GM21390 (cell line): ENCODE measurements around the gene IQSEC1.

Source experiments
- ATAC-seq: cut with Tn5 transposase; IDR thresholded peaks from one replicate; pipeline ENCODE4 v1.9.1; 2021; ENCODE audit not compliant: unreplicated experiment

IQSEC1 gene

GRCh38 chr3:13032206-13032605, 41.0 kb downstream of the IQSEC1 start:
- no peak for ATAC-seq

DNA sequence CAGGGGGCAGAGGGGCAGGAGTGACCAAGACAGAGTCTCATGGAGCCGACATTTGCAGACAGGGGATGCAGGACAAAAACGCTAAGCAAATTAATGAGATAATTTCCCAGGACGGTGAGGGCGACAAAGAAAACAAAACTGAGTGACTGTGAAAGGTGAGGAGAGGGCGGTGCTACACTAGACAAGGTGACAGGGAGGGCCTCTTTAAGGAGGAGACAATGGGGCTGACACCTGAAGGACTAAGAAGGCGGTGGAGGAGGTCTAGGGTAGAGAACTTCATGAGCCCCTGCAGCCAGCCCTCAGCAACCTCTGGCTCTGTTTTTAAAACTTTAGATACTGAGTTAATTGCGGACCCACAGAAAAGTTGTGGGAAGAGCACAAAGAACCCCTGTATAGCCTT, 41.6 kb downstream of the IQSEC1 start:
- no peak for ATAC-seq

DNA sequence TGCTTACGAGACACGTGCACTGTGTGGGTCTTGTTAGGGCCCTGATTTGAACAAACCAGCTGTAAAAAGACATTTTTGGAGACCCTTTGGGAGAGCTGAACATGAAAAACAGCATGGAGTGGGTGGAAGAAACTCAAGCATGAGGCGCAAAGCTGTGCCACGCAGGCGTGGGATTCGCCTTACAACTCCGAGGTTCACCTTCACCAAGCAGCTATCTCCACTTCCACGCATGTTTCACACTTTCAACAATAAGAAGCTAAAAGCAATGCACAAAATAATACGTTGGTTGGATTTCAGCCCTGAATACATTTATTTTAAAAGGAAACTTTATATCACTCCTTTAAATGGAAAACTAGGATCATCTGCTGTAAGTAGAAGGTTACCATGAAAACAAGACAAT, 42.5 kb downstream of the IQSEC1 start:
- ATAC-seq, result no peak

DNA sequence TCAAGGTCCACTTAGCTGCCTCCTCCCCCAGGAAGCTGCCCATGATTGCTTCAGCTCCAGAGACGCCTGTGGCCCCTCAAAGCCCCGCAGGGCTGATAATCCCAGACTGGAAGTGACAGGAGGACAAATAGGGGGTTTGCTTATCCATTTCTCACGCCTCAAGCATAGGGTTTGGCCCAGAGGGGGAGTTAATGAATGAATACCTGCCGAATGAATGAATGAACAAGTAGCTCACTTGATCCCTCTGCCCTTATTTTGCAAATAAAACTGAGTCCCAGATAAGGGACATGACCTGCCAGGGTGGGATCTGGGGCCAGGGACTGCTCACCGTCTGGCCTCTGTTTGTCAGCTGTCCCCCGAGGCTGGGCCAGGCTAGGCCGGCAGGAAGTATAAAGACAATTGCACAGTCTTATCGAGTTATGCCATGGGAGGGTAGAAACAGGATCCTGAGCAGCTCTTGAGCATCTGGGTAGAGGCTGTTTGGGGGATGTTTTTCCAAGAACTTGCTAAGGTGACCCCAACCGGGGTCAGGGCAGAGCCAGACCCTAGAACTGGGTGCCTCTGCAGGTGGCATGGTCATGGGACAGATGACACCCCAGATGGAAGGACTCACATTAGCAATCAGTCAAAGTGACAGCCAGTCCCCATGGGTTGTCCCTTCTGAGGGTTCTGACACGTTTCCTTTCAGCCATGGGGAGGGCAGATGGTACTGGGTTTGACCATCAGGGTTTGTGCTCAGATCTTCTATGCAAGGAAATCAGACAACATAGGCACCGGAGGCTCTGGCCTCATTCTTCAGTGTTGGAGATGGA, 45.0 kb downstream of the IQSEC1 start:
- no peak for ATAC-seq

GRCh38 chr3:13027154-13027553, 46.1 kb downstream of the IQSEC1 start:
- ATAC-seq, result no peak

DNA sequence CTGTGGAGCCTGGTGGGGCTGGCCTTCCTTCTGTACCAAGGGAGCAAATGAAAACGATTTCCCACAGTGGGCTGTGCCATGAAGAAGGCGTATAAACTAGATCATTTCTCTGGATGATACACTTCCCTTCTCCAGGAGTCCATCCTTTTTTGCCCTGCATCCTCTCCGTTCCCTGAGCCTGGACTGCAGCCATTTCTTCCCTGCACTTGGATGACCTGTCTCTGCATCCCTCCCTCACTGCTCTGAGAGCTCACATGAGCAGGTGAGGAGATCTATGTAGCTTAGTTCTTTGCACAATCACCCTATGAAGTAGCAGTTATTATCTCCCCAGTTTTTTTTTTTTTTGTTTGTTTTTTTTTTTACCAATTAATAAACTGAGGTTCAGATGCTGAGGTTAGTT, 46.7 kb downstream of the IQSEC1 start:
- ATAC-seq, result no peak

GRCh38 chr3:13025778-13026518, 47.3 kb downstream of the IQSEC1 start:
- ATAC-seq, result no peak

DNA sequence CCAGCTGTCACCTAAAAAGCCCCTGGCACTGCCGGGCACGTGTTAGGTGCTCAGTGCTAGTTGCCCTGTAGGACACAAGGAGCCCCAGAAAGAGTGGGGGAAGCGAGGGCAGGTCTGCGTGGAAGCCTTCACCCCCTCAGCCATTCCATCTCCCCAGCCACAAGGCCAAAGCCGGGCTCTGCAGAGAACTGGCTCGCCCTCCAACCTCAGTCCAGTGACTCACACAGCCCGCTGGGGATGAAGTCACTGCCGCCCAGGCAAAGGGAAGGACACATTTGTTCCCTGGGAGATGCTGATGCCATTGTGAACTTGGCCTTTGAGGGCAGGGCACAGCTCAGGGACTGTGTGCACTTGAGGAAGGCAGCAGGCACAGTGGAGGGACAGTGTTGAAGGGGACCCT, 48.1 kb downstream of the IQSEC1 start:
- ATAC-seq, result no peak

GRCh38 chr3:13024765-13025065, 48.5 kb downstream of the IQSEC1 start:
- no peak for ATAC-seq

DNA sequence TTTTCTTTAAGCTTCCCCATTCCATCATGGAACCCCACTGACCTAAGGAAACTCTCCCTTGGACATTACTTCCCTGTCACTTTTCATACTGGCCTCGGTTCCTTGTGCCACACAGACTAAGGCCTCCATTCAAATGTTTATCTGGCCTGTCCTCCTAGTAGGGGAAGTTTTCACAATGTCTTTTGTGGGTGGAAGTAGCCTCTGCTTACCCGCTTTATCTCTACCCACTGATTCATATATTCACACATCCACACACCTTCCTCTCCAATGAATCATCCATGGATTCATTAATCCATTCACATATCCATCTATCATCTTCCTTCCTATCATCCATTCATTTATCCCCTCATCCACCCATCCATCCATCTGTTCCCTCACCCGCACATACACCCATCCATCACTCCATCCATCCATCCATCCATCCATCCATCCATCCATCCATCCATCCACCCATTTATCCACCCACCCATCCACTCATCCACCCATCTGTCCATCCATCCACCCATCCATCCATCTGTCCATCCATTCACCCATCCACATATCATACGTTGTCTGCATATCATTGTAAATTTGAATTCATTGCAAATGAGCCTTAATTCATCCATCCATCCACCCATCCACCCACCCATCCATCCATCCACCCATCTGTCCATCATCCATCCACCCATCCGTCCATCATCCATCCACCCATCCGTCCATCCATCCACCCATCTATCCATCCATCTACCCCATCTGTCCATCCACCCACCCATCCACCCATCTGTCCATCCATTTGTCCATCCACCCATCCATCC, 49.1 kb downstream of the IQSEC1 start:
- no peak for ATAC-seq

- no peak for ATAC-seq
Measured at GRCh38 chr3:13023235-13023970, 49.8 kb downstream of the IQSEC1 start.

DNA sequence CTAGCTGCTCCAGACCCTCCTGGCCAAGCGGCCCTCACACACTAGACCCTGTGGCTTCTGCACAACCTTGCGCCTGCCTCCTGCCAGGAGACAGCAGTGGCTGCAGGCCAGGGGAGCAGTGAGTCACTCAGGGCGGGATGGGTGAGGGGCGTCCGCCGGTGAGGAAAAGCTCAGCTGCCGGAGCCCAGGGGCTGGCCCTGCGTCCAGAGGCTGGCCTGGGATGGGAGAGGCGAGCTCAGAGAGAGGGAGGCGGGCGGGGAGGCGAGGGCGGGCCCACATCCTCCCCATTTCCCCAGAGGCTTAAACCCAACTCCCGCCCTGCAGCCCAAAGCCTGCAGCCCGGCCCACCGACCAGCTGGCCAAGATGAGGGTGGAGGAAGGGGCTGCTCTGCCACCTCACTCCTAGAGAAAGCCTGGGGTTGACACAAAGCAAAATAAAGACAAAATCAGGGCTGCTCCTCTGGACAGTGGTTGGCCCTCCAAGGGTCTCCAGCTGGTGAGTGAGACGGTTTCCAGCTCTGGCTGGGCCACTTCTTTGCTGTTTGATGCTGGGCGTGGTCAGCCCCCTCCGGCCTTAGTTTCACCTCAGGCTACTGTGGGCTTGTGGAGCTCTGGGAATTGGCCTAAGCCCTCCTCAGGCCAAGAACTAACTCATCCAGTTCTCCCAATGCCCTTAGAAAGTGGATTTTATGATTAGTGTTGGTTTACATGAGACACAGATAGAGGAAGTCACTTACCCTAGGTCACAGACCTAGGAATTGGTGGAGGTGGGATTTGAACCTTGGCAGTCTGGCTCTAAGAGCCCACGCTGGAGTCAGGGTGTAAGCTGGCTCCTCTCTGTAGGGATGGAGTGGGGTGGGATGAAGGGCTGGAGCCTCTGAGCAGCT, 50.6 kb downstream of the IQSEC1 start:
- ATAC-seq, result peak; percentile 32

GRCh38 chr3:13021141-13022114, 51.8 kb downstream of the IQSEC1 start:
- no peak for ATAC-seq

DNA sequence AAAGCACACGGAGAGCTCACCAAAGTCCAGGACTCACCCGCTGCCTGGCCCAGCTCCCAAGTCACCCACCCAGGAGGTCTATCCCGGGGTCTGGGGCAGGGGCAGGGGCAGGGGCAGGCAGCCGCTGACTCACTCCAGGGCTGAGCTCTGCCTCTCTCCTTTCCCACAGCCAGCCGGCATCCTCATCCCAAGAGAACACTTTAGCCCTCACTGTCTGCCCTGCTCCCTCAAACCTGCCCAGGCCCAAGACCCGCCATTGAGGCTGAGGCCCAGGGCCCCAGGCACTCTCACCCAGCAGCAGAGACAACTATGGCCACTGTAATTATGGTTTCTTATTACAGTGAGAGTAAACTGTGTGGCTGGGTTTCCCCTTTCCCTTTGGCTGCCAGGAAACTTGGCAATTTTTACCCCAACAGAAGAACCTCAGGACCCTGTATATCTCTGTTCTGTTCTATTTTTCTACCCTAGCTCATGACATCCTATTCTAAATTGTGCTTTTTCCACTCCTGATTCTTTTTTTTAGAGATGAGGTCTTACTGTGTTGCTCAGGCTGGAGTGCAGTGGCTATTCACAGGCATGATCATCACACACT, 53.0 kb downstream of the IQSEC1 start:
- ATAC-seq, result no peak

GRCh38 chr3:13019243-13020095, 53.8 kb downstream of the IQSEC1 start:
- ATAC-seq, result no peak

- ATAC-seq, result no peak
Measured at GRCh38 chr3:13018561-13019242, 54.5 kb downstream of the IQSEC1 start.

DNA sequence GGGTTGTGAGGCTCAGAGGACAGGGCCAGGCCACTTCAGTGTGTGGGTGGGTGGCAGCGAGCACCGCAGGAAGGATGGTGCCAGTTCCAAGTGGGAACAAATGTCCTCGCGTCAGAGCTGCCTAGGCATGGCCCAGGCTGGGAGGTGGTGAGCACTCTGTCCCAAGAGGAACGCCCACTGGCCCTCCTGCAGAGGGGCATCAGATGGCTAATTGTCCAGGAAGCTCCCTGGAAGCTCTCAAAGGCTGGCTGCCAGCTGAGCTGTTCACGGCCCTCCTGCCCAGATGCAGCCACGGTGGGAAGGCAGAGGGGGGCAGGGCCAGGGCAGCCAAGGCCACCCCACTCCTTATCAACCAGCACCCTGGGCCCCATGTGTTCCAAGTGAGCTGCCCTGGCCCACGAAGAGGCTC, 55.2 kb downstream of the IQSEC1 start:
- no peak for ATAC-seq
